Measurements from ENCODE around the gene MRPL21.

The MRPL21 gene

DNA sequence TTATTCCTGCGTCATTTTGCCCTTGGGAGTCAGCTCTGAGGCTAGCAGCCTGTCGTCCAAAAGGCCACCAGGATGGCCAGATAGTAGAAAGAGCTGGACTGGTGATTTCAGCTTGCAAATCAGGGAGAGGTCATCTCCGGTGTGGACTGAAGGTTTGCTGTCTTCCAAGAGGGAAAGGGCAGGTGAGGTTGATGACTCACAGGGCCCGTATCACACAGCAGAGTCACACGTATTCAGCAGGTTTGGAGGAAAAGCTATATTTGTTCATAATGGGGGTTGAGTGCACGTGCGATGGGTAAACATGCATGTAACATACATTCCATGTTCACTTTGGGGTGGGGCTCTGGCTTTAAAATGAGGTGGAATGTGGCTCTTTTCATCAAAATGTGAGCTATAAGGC, 25.6 kb downstream of the MRPL21 start:
- no peak for DNase-seq (ENCODE audit: low read depth)
- no peak overlapping the region for H3K4me3 ChIP-seq (ENCODE audit: control insufficient read depth, low read depth, low read length)
- TF ChIP-seq, protein P1, sequence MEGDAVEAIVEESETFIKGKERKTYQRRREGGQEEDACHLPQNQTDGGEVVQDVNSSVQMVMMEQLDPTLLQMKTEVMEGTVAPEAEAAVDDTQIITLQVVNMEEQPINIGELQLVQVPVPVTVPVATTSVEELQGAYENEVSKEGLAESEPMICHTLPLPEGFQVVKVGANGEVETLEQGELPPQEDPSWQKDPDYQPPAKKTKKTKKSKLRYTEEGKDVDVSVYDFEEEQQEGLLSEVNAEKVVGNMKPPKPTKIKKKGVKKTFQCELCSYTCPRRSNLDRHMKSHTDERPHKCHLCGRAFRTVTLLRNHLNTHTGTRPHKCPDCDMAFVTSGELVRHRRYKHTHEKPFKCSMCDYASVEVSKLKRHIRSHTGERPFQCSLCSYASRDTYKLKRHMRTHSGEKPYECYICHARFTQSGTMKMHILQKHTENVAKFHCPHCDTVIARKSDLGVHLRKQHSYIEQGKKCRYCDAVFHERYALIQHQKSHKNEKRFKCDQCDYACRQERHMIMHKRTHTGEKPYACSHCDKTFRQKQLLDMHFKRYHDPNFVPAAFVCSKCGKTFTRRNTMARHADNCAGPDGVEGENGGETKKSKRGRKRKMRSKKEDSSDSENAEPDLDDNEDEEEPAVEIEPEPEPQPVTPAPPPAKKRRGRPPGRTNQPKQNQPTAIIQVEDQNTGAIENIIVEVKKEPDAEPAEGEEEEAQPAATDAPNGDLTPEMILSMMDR (IDR thresholded peaks at IDR 0.05; ENCODE audit: control insufficient read depth, insufficient read depth, low read depth, low read length, missing control alignments): no peak

DNA sequence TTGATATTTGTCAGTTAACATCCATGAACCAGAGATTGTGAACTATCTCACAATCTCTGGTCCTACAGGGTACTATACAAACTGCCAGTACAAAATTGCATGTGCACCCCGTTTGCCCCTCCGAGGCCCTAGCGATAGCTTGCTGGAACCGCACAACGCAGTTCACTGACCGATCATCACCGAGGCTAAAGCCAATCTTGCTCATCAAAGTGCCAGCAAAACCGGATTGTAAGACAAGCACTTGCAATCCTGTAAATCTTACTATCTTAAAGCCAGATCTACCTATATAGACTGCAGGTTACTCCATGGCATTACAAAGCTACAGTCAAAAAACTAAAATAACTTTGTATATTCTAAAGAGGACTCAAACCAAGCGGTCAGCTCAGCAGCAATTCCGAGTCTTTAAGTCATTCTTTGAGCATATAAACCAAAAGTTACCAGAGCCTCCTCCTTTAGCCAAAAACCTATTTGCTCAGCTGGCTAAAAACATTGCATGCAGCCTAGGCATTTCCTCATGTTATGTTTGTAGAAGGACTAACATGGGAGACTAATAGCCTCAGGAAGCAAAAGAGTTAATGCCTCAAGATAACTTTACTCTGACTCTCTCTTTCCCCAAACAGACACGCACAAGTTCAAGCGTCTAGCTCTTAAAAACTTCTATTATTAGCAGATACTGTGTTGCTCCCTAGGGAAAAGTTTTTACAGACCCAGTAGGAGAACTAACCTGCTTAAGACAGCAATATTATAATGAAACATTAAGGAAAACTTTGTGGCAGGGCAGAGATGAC, 31.2 kb downstream of the MRPL21 start:
- DNase-seq (ENCODE audit: low read depth): no peak
- TF ChIP-seq, protein P1 (IDR thresholded peaks at IDR 0.05; ENCODE audit: control insufficient read depth, insufficient read depth, low read depth, low read length, missing control alignments): no peak
- H3K4me3 ChIP-seq (ENCODE audit: control insufficient read depth, low read depth, low read length): no peak overlapping the region

DNA sequence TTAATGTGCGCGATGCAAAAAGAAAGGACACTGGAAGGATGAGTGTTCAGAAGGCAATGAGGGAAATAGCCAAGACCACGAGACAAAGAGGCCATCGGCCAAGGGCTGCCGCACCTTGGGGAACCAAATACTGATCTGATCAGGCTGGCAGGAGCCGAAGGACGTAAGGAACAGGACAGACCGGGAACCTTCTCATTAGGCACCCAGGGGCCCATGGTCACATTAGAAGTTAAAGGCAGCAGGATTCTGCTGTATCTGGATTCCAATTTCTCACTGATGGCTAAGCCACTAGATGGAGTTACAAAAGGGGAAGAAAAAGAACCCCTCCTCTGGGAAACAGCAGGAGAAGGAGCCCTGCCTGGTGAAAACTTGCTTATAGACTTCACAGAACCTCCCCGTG, 33.2 kb downstream of the MRPL21 start:
- TF ChIP-seq, protein P1 (IDR thresholded peaks at IDR 0.05; ENCODE audit: control insufficient read depth, insufficient read depth, low read depth, low read length, missing control alignments): peak; percentile 18
- H3K4me3 ChIP-seq (ENCODE audit: control insufficient read depth, low read depth, low read length): peak overlapping the region; percentile 24
- no peak for DNase-seq (ENCODE audit: low read depth)

DNA sequence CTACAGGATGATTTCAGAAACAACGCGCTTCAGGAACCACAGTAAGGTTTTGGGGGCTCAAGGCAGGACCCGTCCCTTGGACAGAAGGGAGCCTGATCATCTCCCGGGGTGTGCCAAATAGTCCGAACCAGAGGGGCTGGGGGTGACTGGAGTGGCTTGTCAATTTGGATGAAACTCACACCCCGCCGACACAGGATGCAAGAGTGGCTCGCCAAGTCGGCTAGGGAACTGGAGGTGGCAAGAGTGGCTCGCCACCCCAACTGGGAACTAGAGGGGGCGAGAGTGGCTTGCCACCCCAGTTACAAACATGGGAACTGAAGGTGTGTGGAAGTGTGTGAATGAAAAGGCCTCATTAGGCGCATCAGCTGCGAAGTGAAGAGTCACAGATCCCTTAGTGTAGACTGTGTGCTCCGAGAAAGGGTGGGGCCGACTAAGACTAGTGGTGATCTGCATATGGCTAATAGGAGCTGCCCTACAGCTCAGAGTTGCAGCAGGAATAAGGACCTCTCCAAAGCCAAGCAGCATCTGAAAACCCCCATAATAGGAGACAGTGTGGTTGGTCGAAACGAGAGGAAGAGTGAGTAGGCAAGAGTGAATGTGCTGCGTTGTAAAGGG, 35.3 kb downstream of the MRPL21 start:
- TF ChIP-seq, protein P1 (IDR thresholded peaks at IDR 0.05; ENCODE audit: control insufficient read depth, insufficient read depth, low read depth, low read length, missing control alignments): no peak
- H3K4me3 ChIP-seq (ENCODE audit: control insufficient read depth, low read depth, low read length): no peak overlapping the region
- no peak for DNase-seq (ENCODE audit: low read depth)

DNA sequence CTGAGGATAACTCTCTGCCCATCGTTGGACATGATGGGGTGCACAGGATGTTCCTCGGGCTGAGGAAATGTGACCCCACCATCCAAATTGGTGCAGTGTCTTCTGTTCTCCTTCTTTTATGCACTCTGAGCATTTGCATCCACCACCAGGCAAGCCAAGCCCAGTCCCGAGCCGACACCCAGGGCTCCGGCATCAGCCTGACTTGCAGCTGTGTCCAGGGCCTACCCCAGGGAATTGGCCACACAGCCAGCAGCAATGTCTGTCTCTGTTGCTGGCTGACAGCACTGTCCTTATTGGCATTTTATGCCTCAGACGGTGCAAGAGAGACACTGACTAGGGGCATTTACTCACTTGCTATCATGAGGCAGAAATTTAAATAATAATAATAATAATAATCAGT, 36.6 kb downstream of the MRPL21 start:
- DNase-seq (ENCODE audit: low read depth): no peak
- no peak overlapping the region for H3K4me3 ChIP-seq (ENCODE audit: control insufficient read depth, low read depth, low read length)
- TF ChIP-seq, protein P1 (IDR thresholded peaks at IDR 0.05; ENCODE audit: control insufficient read depth, insufficient read depth, low read depth, low read length, missing control alignments): no peak

DNA sequence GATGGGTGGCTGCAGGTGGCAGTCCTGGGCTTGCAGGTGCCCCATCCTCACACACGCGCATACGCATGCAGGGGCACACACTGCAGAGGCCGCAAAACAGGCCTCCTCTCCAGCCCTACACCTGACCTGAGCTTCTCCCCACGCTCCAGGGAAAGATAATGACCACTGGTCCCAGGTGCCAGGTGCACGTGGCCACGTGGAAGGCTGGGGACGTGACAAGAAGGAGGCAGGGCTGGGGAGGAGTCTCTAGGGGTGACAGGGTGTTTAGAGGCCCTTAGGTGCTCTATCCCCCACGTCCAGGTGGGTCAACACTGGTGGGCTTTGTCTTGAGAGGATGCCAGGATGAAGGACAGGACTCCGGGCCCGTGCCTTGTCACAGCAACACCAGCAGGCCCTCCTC, 38.4 kb downstream of the MRPL21 start:
- no peak for DNase-seq (ENCODE audit: low read depth)
- TF ChIP-seq, protein P1 (IDR thresholded peaks at IDR 0.05; ENCODE audit: control insufficient read depth, insufficient read depth, low read depth, low read length, missing control alignments): no peak
- no peak overlapping the region for H3K4me3 ChIP-seq (ENCODE audit: control insufficient read depth, low read depth, low read length)
